Mesothelial cell of epicardium (in vitro differentiated cells): ENCODE data around the gene VEPH1. TPM values are rescaled to one million over a fixed set of nuclear protein-coding genes. Genes with fewer than 3 reads are reported as not detected.

Experiments used
- DNase-seq, 2 experiments: peaks; one replicate each; pipeline ENCODE4 v3.0.0; 2021; ENCODE audit warnings: low spot score in 2 of 2; ENCODE audit not compliant: unreplicated experiment in 2 of 2
- H3K27ac Mint-ChIP-seq: 2 replicates; pipeline ENCODE4 v1.8.0; 2021; ENCODE audit warnings: mixed read lengths
- H3K27me3 Mint-ChIP-seq: 2 replicates; pipeline ENCODE4 v1.8.0; 2021; ENCODE audit warnings: low read depth, mixed read lengths
- H3K36me3 Mint-ChIP-seq: 2 replicates; pipeline ENCODE4 v1.8.0; 2021; ENCODE audit warnings: mixed read lengths
- H3K4me1 Mint-ChIP-seq: 2 replicates; pipeline ENCODE4 v1.8.0; 2021; ENCODE audit warnings: mixed read lengths
- H3K4me3 Mint-ChIP-seq: 2 replicates; pipeline ENCODE4 v1.8.0; 2021; ENCODE audit warnings: mild to moderate bottlenecking, moderate library complexity, mixed read lengths
- H3K9me3 Mint-ChIP-seq: 2 replicates; pipeline ENCODE4 v1.8.0; 2021; ENCODE audit warnings: mixed read lengths
- total RNA-seq: library from RNA; stranded (reverse); gene quantifications from 3 replicates; pipeline ENCODE4 v1.2.1, GENCODE V29; 2021
- TF ChIP-seq, protein P1 (sequence below): fragments of 200-600 bp; sonication (generic); IDR thresholded peaks from one replicate; pipeline ENCODE4 v1.5.0; 2021; ENCODE audit warnings: antibody characterized with exemption; ENCODE audit not compliant: unreplicated experiment

Gene VEPH1
- total RNA-seq, 1 donor from 2014 or later = 10.2 TPM

DNA sequence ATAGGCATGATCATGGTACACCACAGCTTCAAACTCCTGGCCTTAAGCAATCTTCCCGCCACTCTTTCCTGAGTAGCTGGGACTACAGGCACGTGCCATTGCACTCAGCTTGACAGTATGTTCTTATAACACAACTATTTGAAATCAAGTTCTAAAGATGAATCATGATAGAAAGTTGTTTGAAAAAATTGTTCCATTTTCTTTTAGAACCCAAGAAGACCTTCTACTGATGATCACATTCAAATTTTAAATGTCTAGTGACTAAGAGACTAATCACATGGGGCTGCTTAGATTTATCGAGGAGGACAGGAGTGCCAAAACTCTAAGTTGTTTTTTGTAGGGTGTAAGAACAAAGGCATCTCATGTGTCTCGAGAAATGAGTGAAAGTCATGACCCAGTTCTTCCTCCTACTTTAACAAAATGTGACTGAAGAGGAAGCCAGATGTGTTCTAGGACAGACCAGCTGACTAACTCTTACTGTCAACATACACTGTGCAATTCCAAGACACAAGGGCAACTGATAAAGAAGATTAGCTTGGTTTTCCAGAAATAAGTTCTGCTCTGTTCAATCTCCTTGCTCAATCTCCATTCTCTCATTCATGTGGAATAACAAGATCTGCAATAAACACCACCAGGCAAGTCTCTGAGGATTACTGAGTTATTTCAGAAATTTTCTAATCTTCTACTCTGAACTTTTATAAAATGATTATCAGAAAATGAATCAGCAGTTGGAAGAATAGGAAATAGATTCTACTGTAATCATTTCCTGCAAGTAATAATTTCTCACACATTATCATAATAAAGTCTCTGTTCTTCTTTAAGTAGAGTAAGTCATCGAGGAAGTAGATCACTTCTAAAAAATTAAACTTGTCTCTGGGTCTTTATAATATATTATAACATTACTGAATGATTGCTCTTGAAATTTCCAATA lies 220.7 kb downstream of the VEPH1 start:
- DNase-seq = no peak
- peaks cover 26% of the 10 kb centered on the region for H3K4me1 Mint-ChIP-seq
- no peaks in the 10 kb centered on the region for H3K36me3 Mint-ChIP-seq
- no peaks in the 10 kb centered on the region for H3K9me3 Mint-ChIP-seq
- no peak overlapping the region for H3K4me3 Mint-ChIP-seq
- TF ChIP-seq, protein P1, sequence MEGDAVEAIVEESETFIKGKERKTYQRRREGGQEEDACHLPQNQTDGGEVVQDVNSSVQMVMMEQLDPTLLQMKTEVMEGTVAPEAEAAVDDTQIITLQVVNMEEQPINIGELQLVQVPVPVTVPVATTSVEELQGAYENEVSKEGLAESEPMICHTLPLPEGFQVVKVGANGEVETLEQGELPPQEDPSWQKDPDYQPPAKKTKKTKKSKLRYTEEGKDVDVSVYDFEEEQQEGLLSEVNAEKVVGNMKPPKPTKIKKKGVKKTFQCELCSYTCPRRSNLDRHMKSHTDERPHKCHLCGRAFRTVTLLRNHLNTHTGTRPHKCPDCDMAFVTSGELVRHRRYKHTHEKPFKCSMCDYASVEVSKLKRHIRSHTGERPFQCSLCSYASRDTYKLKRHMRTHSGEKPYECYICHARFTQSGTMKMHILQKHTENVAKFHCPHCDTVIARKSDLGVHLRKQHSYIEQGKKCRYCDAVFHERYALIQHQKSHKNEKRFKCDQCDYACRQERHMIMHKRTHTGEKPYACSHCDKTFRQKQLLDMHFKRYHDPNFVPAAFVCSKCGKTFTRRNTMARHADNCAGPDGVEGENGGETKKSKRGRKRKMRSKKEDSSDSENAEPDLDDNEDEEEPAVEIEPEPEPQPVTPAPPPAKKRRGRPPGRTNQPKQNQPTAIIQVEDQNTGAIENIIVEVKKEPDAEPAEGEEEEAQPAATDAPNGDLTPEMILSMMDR = no peak
- H3K27me3 Mint-ChIP-seq = no peaks in the 10 kb centered on the region
- H3K27ac Mint-ChIP-seq = peak overlapping the region; percentile 65

DNA sequence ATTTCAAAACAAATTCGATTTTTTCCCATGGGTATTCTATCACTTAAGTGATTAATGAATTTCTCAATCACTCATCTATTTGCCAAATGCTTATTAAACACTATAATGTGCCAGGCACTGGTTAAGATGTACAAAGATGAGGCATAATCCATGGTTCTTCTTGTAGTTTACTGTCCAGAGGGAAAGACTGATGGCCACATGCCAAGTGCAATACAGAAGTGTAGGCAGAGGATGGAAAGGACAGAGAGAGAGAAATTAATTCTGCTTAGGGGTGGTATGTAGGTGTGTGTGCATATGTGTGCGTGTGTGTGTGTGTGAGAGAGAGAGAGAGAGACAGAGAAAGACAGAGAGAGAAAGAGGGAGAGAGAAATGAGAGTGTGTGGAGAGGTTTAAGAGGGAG lies 222.4 kb downstream of the VEPH1 start:
- H3K9me3 Mint-ChIP-seq = no peaks in the 10 kb centered on the region
- H3K4me3 Mint-ChIP-seq = no peak overlapping the region
- peaks cover 28% of the 10 kb centered on the region for H3K4me1 Mint-ChIP-seq
- DNase-seq = no peak
- H3K27ac Mint-ChIP-seq = no peak overlapping the region
- H3K36me3 Mint-ChIP-seq = no peaks in the 10 kb centered on the region
- TF ChIP-seq, protein P1 = no peak
- no peaks in the 10 kb centered on the region for H3K27me3 Mint-ChIP-seq

DNA sequence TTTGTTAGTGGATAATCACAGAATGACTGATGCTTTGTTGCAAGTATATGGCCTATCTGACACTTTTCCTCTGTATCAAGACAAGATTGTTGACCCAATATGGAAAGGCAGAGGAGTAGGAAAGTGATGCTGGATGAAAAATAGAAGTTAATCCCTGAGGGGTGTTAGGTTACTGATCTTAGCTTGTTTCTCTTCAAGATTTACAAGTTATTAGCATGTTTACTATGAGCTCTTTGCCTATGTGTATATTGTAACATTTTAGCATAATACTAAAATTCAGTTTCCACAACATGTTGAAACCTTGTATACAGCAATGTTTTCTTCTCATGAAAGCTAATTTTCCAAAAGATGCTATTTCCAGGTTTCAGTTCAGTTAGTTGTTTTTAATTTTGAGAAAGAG lies 222.9 kb downstream of the VEPH1 start:
- H3K4me3 Mint-ChIP-seq = no peak overlapping the region
- no peaks in the 10 kb centered on the region for H3K27me3 Mint-ChIP-seq
- H3K27ac Mint-ChIP-seq = no peak overlapping the region
- DNase-seq = no peak
- no peaks in the 10 kb centered on the region for H3K9me3 Mint-ChIP-seq
- H3K4me1 Mint-ChIP-seq = peaks cover 28% of the 10 kb centered on the region
- TF ChIP-seq, protein P1 = no peak
- H3K36me3 Mint-ChIP-seq = no peaks in the 10 kb centered on the region

DNA sequence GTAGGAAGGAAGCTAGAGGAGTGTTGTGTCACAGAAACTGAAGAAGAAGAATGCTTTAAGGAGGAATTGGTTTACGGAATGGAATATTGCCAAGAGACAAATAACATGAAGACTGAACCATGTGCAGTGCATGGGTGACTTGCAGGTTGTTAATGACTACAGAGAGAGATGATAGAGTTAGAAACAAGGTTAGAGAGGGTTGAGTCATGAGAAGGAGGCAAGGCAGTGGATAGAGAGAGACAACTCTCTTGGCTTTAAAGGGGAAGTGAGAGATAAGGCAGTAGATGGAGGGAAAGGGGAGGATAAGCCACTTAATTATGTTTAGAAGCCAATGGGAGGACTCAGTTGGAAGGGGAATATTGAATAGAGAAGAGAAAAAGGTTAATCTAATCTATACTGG lies 224.0 kb downstream of the VEPH1 start:
- H3K4me3 Mint-ChIP-seq = no peak overlapping the region
- H3K36me3 Mint-ChIP-seq = no peaks in the 10 kb centered on the region
- no peaks in the 10 kb centered on the region for H3K9me3 Mint-ChIP-seq
- H3K27ac Mint-ChIP-seq = no peak overlapping the region
- H3K4me1 Mint-ChIP-seq = peaks cover 24% of the 10 kb centered on the region
- TF ChIP-seq, protein P1 = no peak
- H3K27me3 Mint-ChIP-seq = no peaks in the 10 kb centered on the region
- no peak for DNase-seq

DNA sequence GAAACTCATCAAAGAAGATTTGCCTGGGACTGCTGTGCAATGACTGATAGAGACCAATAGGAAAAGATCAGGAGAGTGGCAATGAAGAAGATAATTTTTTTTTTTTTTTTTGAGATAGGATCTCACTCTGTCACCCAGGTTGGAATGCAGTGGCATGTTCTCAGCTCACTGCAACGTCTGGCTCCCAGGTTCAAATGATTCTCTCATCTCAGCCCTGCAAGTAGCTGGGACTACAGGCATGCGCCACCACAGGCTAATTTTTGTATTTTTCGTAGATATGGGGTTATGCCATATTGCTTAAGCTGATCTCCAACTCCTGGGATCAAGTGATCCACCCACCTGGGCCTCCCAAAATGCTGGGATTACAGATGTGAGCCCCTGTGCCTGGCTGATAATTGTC lies 226.4 kb downstream of the VEPH1 start:
- no peak for DNase-seq
- H3K4me3 Mint-ChIP-seq = no peak overlapping the region
- no peaks in the 10 kb centered on the region for H3K27me3 Mint-ChIP-seq
- H3K9me3 Mint-ChIP-seq = no peaks in the 10 kb centered on the region
- H3K27ac Mint-ChIP-seq = no peak overlapping the region
- peaks cover 11% of the 10 kb centered on the region for H3K4me1 Mint-ChIP-seq
- TF ChIP-seq, protein P1 = no peak
- no peaks in the 10 kb centered on the region for H3K36me3 Mint-ChIP-seq
